UCSD-AML1 (cell line): ENCODE measurements around the gene NFX1.

Experiments used
- DNase-seq: peaks from one replicate; lab custom pipeline; 2025; ENCODE audit not compliant: unreplicated experiment; lab: John Stamatoyannopoulos, UW

Gene NFX1

DNA sequence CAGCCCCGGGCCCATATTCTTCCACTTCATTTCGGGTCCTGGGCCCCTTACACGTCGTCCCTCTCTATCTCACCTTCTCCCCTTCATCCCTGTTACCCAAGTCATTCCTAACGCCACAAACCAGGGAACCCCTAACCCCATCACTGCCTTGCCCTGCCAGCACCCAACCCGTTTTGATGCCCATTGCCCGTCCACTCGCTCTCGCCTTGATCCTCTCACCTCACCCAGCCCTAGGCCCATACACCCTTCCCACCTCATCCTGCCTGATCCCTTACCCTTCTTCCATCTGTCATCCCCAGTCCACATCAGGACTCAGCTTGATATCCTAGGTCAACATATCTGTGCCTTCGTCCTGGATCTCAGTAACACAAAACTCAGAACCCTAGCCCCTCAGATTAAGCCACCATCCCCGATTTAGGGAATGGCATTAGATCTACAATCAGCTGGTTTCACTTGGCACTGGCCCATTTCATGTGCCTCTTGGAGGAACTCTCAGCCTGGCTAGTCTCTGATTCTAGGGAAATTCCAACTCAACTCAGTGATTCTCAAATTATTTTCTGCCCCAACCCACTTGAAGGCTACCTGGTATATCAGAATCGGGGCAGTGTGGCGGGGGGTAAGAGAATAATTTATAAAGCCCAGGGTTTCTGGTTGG is 25.0 kb upstream of the NFX1 start:
- DNase-seq, result no peak

DNA sequence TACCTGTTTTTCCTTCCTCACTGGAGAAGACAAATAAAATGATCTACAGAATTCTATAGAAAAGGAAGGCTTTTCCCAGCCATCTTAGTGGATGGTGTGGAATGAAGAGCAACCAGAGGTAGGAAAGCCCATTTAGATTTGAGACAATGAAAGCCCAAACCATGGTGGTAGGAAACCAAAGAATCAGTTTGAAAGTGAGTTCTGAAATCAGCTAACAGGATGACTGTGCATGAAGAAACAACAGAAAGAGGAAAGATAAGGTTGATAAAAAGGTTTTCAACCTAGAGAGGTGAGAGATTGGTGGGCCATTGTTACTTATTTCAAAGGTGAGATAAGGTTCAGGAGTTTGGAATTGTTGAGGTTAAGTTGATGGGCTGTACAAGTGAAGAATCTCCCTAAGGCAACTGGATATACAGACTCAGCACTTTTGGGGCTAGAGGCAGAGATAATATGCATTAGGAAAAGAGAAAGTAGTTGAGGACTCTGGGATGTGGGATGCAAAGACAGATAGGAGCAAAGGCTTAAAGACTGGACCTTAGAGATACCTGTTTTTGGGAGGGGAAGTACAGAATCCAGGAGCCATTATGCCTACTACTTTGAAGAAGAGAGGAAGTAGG is 23.1 kb upstream of the NFX1 start:
- no peak for DNase-seq

DNA sequence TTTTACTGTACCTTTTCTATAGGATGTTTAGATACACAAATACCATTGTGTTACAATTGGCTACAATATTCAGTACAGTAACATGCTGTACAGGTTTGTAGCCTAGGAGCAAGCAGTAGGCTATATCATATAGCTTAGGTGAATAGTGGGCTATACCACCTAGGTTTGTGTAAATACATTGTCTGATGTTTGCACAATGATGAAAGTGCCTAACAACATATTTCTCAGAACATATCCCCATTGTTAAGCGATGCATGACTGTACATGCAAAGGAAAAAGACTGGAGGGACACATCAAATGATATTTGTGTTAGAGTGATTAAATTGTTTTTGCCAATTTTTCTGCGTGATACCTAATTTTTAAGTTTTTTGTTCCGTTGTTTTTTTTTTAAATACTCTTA is 20.2 kb upstream of the NFX1 start:
- no peak for DNase-seq

DNA sequence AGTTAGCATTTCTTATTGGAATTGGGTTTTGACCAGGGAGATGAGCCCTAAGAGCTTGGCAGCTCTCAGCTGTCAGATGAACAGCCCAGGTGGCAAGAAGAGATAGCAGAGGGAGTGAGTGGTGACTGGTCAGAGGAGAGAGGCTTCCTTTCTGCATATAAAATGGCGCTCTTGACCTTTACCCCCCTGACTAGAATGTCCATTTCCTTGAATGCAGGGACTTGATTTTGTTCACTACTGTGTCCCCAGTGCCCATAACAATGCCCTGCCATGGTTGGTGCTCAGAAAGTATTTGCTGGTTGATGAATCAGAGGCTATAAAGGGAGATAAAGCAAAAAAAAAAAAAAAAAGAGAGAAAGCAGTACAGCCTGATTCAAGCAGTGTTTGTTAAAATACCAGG is 18.3 kb upstream of the NFX1 start:
- DNase-seq, result no peak

DNA sequence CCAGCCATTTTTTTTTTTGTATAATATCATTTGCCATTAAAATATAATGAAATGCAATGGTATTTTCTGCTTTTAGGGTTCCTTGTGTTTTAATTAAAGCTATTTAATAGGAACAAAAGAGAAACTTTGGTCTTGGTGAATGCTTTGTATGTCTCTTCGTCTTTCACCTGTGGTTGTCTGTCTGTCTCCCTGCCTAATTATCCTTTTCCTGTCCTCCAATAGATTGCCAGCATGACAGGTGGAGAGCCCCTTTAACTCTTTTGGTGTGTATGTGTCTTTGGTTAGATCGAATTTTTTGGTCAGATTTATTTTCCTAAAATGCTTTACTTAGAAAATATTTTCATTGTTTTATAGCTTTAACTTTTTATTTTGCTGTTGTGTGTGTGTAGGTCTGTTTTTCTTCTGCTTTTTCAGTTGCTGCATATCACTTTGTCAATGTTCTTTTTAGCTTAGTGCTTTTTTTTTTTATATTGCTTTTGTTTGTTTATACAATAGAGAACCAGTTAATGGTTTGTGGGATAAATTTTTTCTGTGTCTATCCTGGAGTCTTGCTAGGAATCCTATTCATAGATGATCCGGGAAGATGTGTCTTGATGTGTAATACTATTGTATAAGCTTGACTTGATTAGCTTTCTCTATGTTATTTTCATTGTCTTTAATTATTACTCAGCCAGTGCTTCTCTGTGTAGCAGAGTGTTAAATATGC is 16.9 kb upstream of the NFX1 start:
- DNase-seq, result no peak

DNA sequence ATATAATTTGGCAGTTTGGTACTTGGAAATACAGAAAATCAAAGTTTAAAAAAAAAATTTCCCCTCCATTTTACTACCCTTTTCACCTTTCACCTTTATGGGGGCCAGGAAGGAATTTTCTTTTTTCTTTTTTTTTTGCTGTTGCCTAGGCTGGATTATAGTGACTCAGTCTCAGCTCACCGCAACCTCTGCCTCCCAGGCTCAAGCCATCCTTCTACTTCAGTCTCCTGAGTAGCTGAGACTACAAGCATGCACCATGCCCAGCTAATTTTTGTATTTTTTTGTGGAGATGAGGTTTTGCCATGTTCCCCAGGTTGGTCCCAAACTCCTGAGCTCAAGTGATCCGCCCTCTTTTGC is 16.4 kb upstream of the NFX1 start:
- no peak for DNase-seq

DNA sequence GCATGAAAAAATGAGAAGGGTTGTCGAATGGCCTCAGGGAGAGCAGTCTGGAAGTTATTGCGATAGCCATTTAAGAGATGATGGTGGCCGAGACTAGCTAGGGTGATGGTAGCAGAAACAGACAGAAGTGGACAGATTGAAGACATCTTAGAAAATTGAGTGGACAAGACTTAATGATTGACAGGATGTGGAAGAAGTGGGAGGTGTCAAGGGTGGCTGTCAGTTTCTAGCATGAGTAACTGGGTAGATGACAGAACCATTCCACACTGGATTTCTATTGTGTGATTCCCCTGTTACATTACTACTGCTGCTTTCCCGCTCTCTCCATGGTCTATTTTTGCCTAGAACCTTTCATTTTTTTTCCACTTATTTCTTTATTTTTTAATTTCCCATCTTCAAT is 12.8 kb upstream of the NFX1 start:
- no peak for DNase-seq

DNA sequence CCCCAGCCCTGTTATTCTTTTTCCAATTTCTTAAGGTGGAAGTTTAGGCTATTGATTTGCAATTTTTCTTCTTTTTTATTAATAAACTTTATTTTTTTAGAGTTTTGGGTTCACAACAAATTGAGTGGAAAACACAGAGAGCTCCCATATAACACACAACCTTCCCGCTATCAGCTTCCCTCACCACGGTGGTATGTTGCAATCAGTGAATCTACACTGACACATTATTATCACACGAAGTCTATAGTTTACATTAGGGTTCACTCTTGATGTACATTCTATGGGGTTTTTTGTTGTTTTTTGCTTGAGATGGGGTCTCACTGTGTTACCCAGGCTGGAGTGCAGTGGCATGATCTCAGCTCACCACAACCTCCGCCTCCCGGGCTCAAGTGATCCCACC is 4.8 kb upstream of the NFX1 start:
- no peak for DNase-seq

DNA sequence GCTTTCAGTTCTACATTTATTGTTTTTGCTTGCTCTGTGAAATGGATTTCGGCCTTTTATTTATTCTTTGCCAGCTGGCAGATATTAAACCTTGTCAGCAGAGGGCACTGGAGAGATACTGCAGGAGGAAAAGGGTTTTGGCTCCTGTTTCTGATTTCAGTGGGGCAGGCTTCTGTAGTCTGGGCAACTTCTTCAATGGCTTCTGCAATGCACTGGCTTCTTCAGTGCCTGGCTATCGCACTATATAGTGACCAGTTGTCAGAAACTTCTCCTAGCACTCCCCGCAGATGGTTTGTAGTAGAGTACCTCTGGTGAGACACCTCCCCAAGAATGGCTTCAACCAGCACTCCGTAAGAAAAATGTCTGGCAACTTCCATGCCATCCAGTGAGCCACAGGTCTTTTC is 3.2 kb upstream of the NFX1 start:
- peak; percentile 23 for DNase-seq

DNA sequence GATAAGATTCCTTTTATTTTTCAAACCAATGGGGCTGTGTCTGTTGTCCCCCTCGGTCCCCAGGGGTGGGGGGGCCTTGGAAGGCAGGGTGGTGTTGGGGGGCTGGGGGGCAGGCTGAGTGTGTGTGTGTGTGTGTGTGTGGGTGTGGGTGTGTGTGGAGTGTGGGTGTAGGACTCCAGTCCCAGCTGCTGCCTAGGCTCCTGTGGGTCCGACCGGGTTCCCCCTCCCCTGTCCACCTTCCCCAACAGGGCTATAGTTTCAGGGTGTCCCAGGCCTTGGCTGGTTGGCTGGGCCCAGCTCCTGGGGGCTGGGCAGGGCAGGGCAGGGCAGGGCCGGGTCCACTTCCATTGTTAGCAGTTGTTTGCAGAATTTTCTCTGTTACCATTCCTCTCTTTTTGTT is 2.1 kb upstream of the NFX1 start:
- DNase-seq, result no peak

DNA sequence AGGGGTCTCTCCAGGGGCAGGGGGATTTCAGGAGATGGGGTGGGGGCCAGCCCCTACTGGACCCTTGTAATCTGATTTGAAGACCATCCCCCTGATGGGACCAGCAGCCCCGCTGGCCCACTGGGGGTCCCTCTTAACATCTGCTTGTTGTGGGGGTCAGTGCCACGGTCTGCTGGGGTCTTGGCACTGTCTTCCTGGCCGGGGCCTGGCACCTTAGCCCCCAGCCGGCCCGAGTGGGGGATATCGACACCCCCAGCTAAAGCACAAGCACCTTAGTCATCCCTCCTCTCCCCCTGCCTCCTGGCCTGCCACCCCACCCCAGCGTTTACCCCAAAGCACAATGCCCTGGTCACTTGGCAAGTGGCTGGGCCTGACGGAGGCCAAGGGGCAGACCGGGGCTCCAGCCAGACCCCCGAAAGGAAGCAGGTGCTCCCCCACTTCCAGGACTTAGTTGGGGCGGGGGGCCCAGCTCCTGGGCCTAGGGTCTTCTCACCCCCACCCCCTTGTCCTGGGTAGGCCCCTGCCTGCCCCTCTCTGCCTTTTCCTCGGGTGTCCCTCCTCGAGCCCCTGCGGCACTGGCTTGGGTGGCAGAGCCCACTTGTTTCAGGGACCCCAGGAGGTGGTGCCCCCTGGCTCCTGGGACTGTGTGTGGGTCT is 1.4 kb upstream of the NFX1 start:
- DNase-seq, result no peak

DNA sequence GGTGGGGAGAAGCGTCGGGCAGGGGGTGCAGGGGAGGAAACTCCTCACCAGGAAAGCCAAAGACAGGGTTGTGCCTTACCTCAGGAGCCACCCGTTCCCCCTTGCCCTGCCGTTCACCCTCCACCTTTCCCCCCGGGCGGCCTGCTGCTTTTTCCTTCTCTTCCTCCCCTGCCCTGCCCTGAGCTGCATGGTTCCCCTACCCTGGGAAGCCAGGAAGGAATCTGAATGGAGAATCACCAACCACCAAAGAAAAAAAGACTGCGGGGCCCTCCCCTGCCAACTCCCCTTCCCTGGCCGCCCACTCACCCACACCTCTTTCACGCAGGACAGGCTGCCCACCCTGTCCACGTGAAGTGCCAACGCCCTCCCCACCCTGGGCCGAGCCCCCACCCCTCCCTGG is 820 bp upstream of the NFX1 start:
- peak; percentile 42 for DNase-seq

DNA sequence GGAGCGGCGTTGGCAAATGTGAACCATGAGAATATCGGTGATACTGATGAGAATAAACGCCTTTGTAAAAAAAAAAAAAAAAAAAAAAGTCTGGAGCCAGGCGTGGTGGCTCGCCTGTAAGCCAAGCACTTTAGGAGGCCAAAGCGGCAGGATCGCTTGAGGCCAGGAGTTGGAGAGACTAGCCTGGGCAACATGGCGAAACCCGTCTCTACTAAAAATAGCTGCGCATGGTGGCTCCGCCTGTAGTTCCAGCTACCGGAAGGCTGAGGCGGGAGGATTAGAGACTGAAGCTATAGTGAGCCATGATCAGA is 425 bp upstream of the NFX1 start:
- no peak for DNase-seq

DNA sequence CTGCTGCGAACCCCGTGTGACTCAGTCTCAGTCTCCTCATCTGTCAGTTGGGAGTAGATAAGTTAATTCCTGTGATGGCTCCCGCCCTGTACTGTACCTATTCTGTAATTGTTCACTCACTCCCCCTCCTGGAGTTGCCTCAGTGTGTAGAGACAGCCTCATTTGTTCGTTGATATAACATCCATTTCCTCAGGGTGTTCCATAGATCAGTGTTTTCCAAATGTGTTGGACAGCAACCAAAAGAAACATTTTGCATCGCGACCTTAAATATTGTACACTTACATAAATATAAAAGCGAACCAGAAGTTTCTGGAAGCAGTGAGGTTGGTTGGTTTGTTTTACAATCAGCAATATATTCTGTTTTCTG is 698 bp downstream of the NFX1 start:
- DNase-seq, result no peak

DNA sequence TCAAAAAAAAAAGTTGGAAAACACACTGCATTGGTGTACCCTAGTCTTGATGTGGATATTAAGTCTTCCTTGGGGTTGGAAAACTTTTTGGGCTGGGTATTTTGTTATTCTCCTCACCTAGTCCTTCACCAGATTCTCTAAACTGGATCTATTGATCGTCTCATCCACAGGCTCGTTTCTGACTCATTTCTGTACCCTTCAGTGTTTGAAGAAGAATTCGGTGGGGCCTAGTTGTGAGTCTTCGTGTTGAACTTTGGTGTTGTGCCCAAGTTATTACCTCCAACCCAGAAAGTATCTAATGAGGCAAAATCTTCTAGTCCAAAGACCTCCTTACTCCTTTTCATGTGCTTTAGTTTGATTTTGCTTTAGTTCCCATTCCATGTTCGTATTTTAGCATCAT is 1.6 kb downstream of the NFX1 start:
- DNase-seq, result no peak

DNA sequence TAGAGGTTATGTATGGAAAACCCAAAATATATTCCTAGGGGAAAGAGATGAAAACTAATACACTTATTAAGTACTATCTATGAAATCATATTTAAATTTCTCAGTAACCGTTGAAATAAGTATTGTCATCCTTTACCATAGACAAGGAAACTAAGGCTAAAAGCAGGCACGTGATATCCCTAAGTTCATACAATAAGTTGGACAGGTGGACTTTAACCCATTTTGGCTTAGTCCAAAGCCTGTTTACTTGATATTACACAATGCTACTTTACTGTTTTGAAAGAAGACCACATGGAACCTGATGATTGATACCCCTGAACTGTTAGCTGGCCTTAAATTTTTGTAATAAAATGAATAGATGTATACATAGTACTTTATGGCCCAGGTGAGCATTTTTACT is 3.5 kb downstream of the NFX1 start:
- DNase-seq, result no peak

DNA sequence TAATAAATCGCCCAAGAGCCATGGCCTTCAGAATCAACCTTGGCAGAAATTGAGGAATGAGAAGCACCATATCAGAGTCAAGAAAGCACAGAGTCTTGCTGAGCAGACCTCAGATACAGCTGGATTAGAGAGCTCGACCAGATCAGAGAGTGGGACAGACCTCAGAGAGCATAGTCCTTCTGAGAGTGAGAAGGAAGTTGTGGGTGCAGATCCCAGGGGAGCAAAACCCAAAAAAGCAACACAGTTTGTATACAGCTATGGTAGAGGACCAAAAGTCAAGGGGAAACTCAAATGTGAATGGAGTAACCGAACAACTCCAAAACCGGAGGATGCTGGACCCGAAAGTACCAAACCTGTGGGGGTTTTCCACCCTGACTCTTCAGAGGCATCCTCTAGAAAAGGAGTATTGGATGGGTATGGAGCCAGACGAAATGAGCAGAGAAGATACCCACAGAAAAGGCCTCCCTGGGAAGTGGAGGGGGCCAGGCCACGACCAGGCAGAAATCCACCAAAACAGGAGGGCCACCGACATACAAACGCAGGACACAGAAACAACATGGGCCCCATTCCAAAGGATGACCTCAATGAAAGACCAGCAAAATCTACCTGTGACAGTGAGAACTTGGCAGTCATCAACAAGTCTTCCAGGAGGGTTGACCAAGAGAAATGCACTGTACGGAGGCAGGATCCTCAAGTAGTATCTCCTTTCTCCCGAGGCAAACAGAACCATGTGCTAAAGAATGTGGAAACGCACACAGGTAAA is 4.5 kb downstream of the NFX1 start:
- no peak for DNase-seq

DNA sequence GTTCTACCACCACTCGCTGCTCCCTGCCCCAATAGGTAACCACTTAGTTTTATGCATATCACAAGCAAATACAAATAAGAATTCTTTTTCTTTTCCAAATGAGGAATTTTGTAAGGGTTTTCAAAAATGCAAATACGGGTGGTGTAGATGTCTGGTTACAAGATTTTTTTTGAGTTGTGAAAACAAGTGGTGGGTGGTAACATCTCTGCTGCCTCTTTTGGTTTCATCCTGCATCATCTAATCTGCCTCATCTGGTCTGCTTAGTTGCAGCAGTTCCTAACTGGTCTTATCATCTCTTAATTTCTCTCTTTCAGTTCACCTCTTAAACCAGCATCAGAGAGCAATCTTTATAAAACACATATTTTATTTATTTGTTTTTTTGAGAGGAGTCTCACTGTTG is 5.3 kb downstream of the NFX1 start:
- DNase-seq, result no peak

DNA sequence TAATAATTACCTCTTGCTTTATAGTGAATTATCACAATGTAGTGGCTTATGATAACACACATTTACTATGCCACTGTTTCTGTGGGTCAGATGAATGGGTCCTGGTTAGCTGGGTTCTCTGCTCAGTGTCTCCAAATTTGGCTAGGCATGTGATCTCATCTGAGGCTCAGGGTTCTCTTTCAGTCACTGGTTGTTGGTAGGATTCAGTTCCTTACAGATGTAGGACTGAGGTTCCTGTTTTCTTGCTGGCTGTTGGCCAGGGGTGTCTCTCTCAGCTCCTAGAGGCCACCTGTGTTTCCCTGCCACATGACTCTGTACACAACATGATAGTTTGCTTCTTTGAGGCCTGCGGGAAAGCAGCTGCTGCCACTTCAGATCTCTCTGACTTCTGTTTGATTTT is 7.1 kb downstream of the NFX1 start:
- DNase-seq, result peak; percentile 35

DNA sequence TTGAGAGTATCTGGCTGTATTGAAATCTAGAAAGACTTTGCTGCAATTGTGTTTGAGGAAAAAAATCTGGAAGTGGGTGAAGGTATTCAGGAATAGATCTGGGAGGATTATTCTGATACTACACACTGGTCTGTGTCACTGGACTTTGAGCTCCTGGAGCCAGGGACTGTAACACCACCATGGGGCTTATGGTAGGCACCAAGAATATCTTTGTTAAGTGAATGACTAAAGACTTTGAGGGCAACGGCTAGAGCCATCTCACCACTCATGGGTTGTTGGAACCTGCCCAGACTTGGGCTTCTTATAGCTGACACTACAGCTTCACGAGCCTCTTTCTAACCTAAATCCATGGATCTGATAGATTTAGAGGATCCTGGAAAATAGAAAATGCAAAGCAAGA is 10.2 kb downstream of the NFX1 start:
- DNase-seq, result no peak

DNA sequence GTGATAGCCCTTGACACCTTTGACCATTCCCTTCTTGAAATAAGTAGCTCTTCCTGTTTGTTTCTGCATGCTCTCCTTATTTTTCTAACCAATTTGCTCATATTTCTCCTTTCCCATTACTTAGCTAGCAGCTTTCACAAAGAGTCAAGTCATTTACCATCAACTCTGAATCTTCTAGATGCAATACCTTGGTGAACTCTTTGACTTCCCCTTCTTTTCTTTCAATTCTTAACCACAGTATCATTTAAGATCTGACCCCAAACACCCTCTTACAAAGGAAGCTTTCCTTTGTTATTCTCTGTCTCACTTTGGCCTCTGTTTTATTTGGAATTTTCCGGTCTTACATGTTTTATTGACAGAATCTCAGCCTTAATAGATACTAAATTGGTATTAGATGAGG is 14.0 kb downstream of the NFX1 start:
- DNase-seq, result no peak

DNA sequence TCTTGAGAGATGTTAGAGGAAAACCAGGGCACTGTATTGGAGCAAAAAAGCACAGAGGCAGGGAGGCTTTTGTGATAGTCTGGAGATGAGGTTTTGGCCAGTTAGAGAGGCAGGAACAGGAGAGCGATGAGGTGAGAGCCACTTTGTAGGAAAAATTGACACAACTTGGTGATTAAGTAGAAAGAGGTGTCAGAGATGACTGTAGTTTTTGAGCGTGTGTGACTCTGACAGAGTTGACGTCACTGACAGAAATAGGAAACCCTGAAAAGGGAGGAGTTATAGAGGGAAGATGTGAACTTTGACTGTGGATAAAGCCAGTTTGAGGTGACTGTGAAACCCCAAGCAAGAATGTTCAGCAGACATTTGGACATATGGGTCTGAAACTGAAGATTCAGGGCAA is 15.7 kb downstream of the NFX1 start:
- no peak for DNase-seq
